PC-3 (cell line): ENCODE results near the gene VPS35L. TPM values are rescaled to one million over a fixed set of nuclear protein-coding genes. Genes with fewer than 3 reads are reported as not detected.

Experiments
- ATAC-seq: fragments of 200-7000 bp; cut with Tn5 transposase; 2 replicates; pipeline ENCODE4 v1.9.1; 2020; ENCODE audit warnings: mild to moderate bottlenecking, moderate library complexity
- BruUV-seq: library from RNA; stranded (reverse); fragments of 400-500 nt; replicated peaks from 2 replicates; lab custom pipeline; 2021; lab: Mats Ljungman, UMichigan
- CTCF ChIA-PET: fragments of 300-600 bp; sonication (Branson Sonifier 250); formaldehyde crosslinking; loops from one replicate; lab custom pipeline; 2022; ENCODE audit warnings: antibody characterized with exemption; lab: Charles Lee
- POLR2A ChIA-PET: fragments of 300-600 bp; sonication (Branson Sonifier 250); formaldehyde crosslinking; loops from one replicate; lab custom pipeline; 2022; ENCODE audit warnings: antibody characterized with exemption; ENCODE audit not compliant: unreplicated experiment; lab: Charles Lee
- DNase-seq: peaks from one replicate; pipeline ENCODE4 v3.0.0-alpha.2; 2015
- H2AFZ ChIP-seq: fragments of 300-600 bp; sonication (generic); 2 replicates; pipeline ENCODE4 v1.6.0; 2016; ENCODE audit warnings: antibody characterized with exemption, low read length
- H3F3A ChIP-seq: fragments of 300-600 bp; sonication (generic); one replicate; pipeline ENCODE4 v1.6.0; 2017; ENCODE audit warnings: antibody characterized with exemption, low read length, control low read depth, mild to moderate bottlenecking; ENCODE audit not compliant: unreplicated experiment
- H3K27ac ChIP-seq: fragments of 300-600 bp; sonication (generic); 2 replicates; pipeline ENCODE4 v1.5.1; 2016; ENCODE audit warnings: mild to moderate bottlenecking, low read length
- H3K27me3 ChIP-seq: fragments of 300-600 bp; sonication (generic); 2 replicates; pipeline ENCODE4 v1.6.1; 2016; ENCODE audit warnings: low read length, mixed read lengths
- H3K36me3 ChIP-seq: fragments of 300-600 bp; sonication (generic); 2 replicates; pipeline ENCODE4 v1.6.1; 2016; ENCODE audit warnings: low read depth, mixed run types, low read length, mixed read lengths
- H3K4me1 ChIP-seq: fragments of 300-600 bp; sonication (generic); 2 replicates; pipeline ENCODE4 v1.5.1; 2016; ENCODE audit warnings: low read length; ENCODE audit not compliant: insufficient read depth
- H3K4me2 ChIP-seq: fragments of 300-600 bp; sonication (generic); 2 replicates; pipeline ENCODE4 v1.6.0; 2016; ENCODE audit warnings: low read length
- H3K4me3 ChIP-seq: fragments of 300-600 bp; sonication (generic); 2 replicates; pipeline ENCODE4 v1.5.1; 2016; ENCODE audit warnings: mild to moderate bottlenecking, low read length, mixed read lengths
- H3K79me2 ChIP-seq: fragments of 300-600 bp; sonication (generic); 2 replicates; pipeline ENCODE4 v1.6.1; 2017; ENCODE audit warnings: low read length, mixed read lengths
- H3K9ac ChIP-seq: fragments of 300-600 bp; sonication (generic); 2 replicates; pipeline ENCODE4 v1.6.0; 2016; ENCODE audit warnings: mild to moderate bottlenecking, low read length
- H3K9me2 ChIP-seq: fragments of 300-600 bp; sonication (generic); replicated peaks from 2 replicates; pipeline ENCODE4 v1.6.1; 2016; ENCODE audit warnings: mixed run types, low read length, mixed read lengths
- H3K9me3 ChIP-seq: fragments of 300-600 bp; sonication (generic); 2 replicates; pipeline ENCODE4 v1.6.1; 2016; ENCODE audit warnings: low read length, mixed read lengths
- H4K20me1 ChIP-seq: fragments of 300-600 bp; sonication (generic); 2 replicates; pipeline ENCODE4 v1.6.1; 2016; ENCODE audit warnings: low read length, mixed read lengths
- EZH2 ChIP-seq: fragments of 300-600 bp; sonication (generic); IDR thresholded peaks from one replicate; pipeline ENCODE4 v1.6.1; 2017; ENCODE audit warnings: antibody characterized with exemption, mild to moderate bottlenecking, low read length; ENCODE audit not compliant: unreplicated experiment
- EZH2phosphoT487 ChIP-seq: fragments of 300-600 bp; sonication (generic); IDR thresholded peaks from 2 replicates; pipeline ENCODE4 v1.6.1; 2018; ENCODE audit warnings: mild to moderate bottlenecking, antibody characterized with exemption, low read length, borderline replicate concordance
- intact Hi-C: fragments of 100-400 bp; cut with micrococcal nuclease; formaldehyde crosslinking; loops from 2 replicates; pipeline ENCODE4 v1.9.0; 2023
- total RNA-seq: library from RNA; depleted of rRNA; stranded (reverse); fragments of >200 nt; gene quantifications from 2 replicates; pipeline ENCODE4 v1.2.3, GENCODE V29; 2014
- TF ChIP-seq, protein P1 (sequence below): fragments of 300-600 bp; sonication (generic); conservative IDR thresholded peaks from 2 replicates; pipeline ENCODE4 v1.5.1; 2017; ENCODE audit warnings: antibody characterized with exemption, low read depth, mild to moderate bottlenecking, low read length

The VPS35L gene
- total RNA-seq, 1 experiment from 2014 or later, result 2.9 TPM

DNA sequence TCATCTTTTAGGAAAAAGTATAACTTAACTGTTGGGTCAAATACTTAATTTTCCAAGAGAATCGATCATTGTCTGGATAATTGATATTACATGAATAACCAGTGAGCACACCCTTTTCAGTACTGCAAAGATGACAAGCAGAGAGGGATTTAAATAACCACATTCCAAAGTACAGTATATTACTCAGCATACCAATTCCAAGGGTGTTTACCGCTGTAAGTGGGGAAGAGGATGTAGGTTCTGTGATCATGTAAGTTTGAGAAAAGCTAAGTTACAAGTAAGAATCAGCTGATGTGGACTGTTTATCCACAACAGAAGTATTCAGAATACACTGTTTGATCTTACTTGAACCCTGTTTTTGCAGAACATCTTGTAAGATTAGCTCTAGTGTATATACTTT, 39.7 kb upstream of the VPS35L start:
- TF ChIP-seq EZH2 (no peak), EZH2phosphoT487 (no peak)
- TF ChIP-seq, protein P1, sequence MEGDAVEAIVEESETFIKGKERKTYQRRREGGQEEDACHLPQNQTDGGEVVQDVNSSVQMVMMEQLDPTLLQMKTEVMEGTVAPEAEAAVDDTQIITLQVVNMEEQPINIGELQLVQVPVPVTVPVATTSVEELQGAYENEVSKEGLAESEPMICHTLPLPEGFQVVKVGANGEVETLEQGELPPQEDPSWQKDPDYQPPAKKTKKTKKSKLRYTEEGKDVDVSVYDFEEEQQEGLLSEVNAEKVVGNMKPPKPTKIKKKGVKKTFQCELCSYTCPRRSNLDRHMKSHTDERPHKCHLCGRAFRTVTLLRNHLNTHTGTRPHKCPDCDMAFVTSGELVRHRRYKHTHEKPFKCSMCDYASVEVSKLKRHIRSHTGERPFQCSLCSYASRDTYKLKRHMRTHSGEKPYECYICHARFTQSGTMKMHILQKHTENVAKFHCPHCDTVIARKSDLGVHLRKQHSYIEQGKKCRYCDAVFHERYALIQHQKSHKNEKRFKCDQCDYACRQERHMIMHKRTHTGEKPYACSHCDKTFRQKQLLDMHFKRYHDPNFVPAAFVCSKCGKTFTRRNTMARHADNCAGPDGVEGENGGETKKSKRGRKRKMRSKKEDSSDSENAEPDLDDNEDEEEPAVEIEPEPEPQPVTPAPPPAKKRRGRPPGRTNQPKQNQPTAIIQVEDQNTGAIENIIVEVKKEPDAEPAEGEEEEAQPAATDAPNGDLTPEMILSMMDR, result no peak
- Histone ChIP-seq H3K9ac (no peak overlapping the region), H3K4me1 (peaks cover 51% of the 10 kb centered on the region), H3K9me2 (no peaks in the 10 kb centered on the region), H4K20me1 (0 out of 2 replicates have a peak, but pooled peaks cover 10% of the 10 kb centered on the region), H3K27ac (peak overlapping the region; percentile 79), H3K9me3 (no peaks in the 10 kb centered on the region), H3K4me2 (peak overlapping the region; percentile 69), H3F3A (no peaks in the 10 kb centered on the region), H2AFZ (no peak overlapping the region), H3K27me3 (no peaks in the 10 kb centered on the region), H3K4me3 (0 out of 2 replicates have a peak overlapping the region, but pooled peaks have one; percentile 5), H3K79me2 (peaks cover 50% of the 10 kb centered on the region), H3K36me3 (peaks cover 23% of the 10 kb centered on the region)
- ATAC-seq (peak; percentile 43), DNase-seq (peak; percentile 58)
- no TSS peak for BruUV-seq
- ChIA-PET CTCF (no interaction called here), POLR2A (no interaction called here)
- intact Hi-C loops, result no loop called here

DNA sequence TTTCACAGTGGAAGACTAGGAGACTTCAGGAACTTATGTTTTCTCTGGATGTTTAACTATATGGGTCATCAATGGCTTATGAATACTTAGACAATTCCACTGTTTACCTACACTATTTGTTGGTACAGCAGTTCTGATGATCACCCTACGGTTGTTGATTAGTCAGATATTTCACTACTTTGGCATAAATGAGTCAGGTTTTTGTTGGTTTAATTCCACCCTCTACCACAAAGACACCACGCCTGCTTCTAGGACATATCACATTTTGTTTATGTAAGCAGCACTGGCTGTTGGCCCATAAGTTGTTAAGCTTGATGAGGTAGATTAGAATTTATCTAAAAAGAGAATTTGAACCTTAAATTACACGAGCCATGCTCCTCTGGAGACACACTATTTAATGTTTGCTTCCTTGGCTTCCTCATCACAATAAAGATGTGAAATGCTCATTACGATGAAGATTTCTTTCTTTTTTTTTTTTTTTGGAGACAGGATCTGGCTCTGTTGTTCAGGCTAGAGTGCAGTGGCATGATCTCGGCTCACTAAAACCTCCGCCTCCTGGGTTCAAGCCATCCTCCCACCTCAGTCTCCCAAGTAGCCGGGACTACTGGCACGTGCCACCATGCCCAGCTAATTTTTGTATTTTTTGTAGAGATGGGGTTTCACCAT, 37.9 kb upstream of the VPS35L start:
- peaks cover 56% of the 10 kb centered on the region for H3K4me1 ChIP-seq
- H2AFZ ChIP-seq, result no peak overlapping the region
- H4K20me1 ChIP-seq, result 0 out of 2 replicates have a peak, but pooled peaks cover 10% of the 10 kb centered on the region

More for the DNA sequence above, 37.9 kb upstream of the VPS35L start:
- Histone ChIP-seq H3K9ac (peak overlapping the region; percentile 12; the same call in 1 of the 2 replicates), H3F3A (no peaks in the 10 kb centered on the region), H3K9me3 (no peaks in the 10 kb centered on the region), H3K27me3 (no peaks in the 10 kb centered on the region), H3K9me2 (no peaks in the 10 kb centered on the region), H3K79me2 (peaks cover 57% of the 10 kb centered on the region), H3K27ac (peak overlapping the region; percentile 79), H3K4me3 (no peak overlapping the region), H3K4me2 (peak overlapping the region; percentile 69), H3K36me3 (peaks cover 23% of the 10 kb centered on the region)
- intact Hi-C loops, result no loop called here
- CTCF ChIA-PET, result interaction anchor here (1.0 kb wide), 1 partner anchor 15 kb away, joined by 4 read pairs; no protein-coding TSS in a partner anchor
- ATAC-seq, result peak; percentile 50
- DNase-seq, result peak; percentile 92
- TF ChIP-seq EZH2phosphoT487, result no peak
- TF ChIP-seq, protein P1, result no peak
- no peak for TF ChIP-seq EZH2
- POLR2A ChIA-PET, result no interaction called here
- BruUV-seq, result no TSS peak
